Astrocyte (in vitro differentiated cells and primary cell): ENCODE results near the gene VCX3A. TPM values are rescaled to one million over a fixed set of nuclear protein-coding genes. Genes with fewer than 3 reads are reported as not detected.

Experiments used
- DNase-seq: peaks from one replicate; pipeline ENCODE4 v3.0.0-alpha.2; 2010; ENCODE audit warnings: low read depth
- FAIRE-seq: peaks from 2 replicates; lab custom pipeline; 2011; peaks lifted over from hg19 to GRCh38; lab: Jason Lieb, UNC
- H2AFZ ChIP-seq: 2 replicates; pipeline ENCODE4 v1.6.0; 2012; ENCODE audit warnings: low read depth, low read length, inconsistent platforms
- H3K27ac ChIP-seq: 2 replicates; pipeline ENCODE4 v1.5.1; 2011; ENCODE audit warnings: low read depth, low read length, inconsistent platforms
- H3K27me3 ChIP-seq: 2 replicates; pipeline ENCODE4 v1.6.0; 2011; ENCODE audit warnings: low read length, inconsistent platforms; ENCODE audit not compliant: insufficient read depth
- H3K36me3 ChIP-seq: 2 replicates; pipeline ENCODE4 v1.5.1; 2011; ENCODE audit warnings: low read length, inconsistent platforms; ENCODE audit not compliant: insufficient read depth
- H3K4me1 ChIP-seq: 2 replicates; pipeline ENCODE4 v1.5.1; 2011; ENCODE audit warnings: low read length, inconsistent platforms; ENCODE audit not compliant: insufficient read depth
- H3K4me2 ChIP-seq: 2 replicates; pipeline ENCODE4 v1.6.0; 2012; ENCODE audit warnings: low read length, inconsistent platforms
- H3K4me3 ChIP-seq: 2 replicates; pipeline ENCODE4 v1.5.1; 2011; ENCODE audit warnings: low read depth, mild to moderate bottlenecking, low read length, inconsistent platforms; ENCODE audit not compliant: insufficient read depth
- H3K79me2 ChIP-seq: 2 replicates; pipeline ENCODE4 v1.6.0; 2012; ENCODE audit warnings: mild to moderate bottlenecking, low read length, inconsistent platforms; ENCODE audit not compliant: insufficient read depth
- H3K9ac ChIP-seq: 2 replicates; pipeline ENCODE4 v1.6.0; 2012; ENCODE audit warnings: mild to moderate bottlenecking, low read length, inconsistent platforms
- H3K9me3 ChIP-seq: 2 replicates; pipeline ENCODE4 v1.5.1; 2012; ENCODE audit warnings: low read depth, mild to moderate bottlenecking, low read length, inconsistent platforms; ENCODE audit not compliant: insufficient read depth
- H4K20me1 ChIP-seq: 2 replicates; pipeline ENCODE4 v1.6.0; 2012; ENCODE audit warnings: low read length, inconsistent platforms; ENCODE audit not compliant: insufficient read depth
- H3K27ac Mint-ChIP-seq: one replicate; pipeline ENCODE4 v1.8.0; 2021; ENCODE audit warnings: mild to moderate bottlenecking, mixed read lengths; ENCODE audit not compliant: unreplicated experiment
- H3K27me3 Mint-ChIP-seq: one replicate; pipeline ENCODE4 v1.8.0; 2021; ENCODE audit warnings: low read depth, mixed read lengths; ENCODE audit not compliant: unreplicated experiment
- H3K36me3 Mint-ChIP-seq: one replicate; pipeline ENCODE4 v1.8.0; 2021; ENCODE audit warnings: low read depth, mixed read lengths; ENCODE audit not compliant: unreplicated experiment
- H3K4me1 Mint-ChIP-seq: one replicate; pipeline ENCODE4 v1.8.0; 2021; ENCODE audit warnings: low read depth, mixed read lengths; ENCODE audit not compliant: unreplicated experiment
- H3K4me3 Mint-ChIP-seq: one replicate; pipeline ENCODE4 v1.8.0; 2021; ENCODE audit warnings: mild to moderate bottlenecking, moderate library complexity, mixed read lengths; ENCODE audit not compliant: unreplicated experiment
- H3K9me3 Mint-ChIP-seq: one replicate; pipeline ENCODE4 v1.8.0; 2021; ENCODE audit warnings: mild to moderate bottlenecking, mixed read lengths; ENCODE audit not compliant: unreplicated experiment
- EZH2 ChIP-seq: IDR thresholded peaks from 2 replicates; pipeline ENCODE4 v1.6.1; 2012; ENCODE audit warnings: mild to moderate bottlenecking, low read length, inconsistent platforms; ENCODE audit not compliant: insufficient read depth
- total RNA-seq: library from RNA; stranded (reverse); gene quantifications from 2 replicates; pipeline ENCODE4 v1.2.1, GENCODE V29; 2021
- TF ChIP-seq, protein P1 (sequence below): IDR thresholded peaks from 2 replicates; pipeline ENCODE4 v1.5.1; 2011; ENCODE audit warnings: low read depth, mild to moderate bottlenecking, inconsistent platforms, low read length, moderate library complexity; ENCODE audit not compliant: insufficient read depth

Gene VCX3A
- total RNA-seq, 1 donor from 2014 or later: not detected

DNA sequence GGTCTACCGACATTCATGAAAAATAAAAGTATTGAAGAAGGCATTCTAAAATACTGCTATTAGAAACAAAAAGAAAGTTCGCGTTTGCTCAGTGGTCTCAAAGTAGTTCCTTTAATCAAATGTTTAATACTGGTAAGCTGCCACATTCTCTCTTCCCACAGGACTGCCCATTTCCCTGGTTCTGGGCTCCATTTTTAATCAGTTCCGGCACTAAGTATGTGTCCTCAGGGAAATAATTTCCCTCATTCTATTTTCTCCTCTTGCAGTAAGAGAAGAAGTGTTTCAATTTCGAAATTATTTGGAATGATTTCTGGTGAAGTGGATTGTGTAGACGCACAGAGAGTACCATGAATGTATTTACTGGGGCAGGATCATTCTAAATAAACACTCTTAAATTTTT lies 17.5 kb downstream of the VCX3A start:
- peak; percentile 80 for FAIRE-seq

DNA sequence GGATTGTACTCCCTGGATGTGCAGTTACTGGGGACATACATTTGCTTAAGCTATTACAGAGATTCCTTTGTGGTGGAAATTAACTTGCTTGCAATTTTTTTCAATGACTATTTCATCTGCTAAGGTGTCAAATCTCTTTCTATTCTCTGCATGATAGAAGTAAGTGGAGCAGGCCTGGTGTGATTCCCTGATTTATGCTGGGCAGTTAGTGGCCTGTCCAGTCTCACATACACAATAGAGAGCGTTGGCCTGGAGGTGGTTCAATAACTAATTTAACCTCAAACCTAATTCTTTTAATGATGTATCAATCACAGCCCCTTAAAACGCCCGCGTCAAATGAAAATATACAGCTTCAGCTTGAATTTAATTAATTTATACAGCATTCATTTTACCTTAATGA lies 28.5 kb downstream of the VCX3A start:
- FAIRE-seq (peak; percentile 43), DNase-seq (no peak)
- Histone ChIP-seq H3K4me3 (no peak overlapping the region), H3K4me1 (no peaks in the 10 kb centered on the region), H3K27me3 (no peaks in the 10 kb centered on the region), H3K36me3 (no peaks in the 10 kb centered on the region), H3K4me2 (no peak overlapping the region), H4K20me1 (no peaks in the 10 kb centered on the region), H3K9ac (no peak overlapping the region), H3K9me3 (no peaks in the 10 kb centered on the region), H3K79me2 (no peaks in the 10 kb centered on the region), H2AFZ (no peak overlapping the region), H3K27ac (no peak overlapping the region)
- Mint-ChIP-seq H3K27me3 (no peaks in the 10 kb centered on the region), H3K36me3 (no peaks in the 10 kb centered on the region), H3K9me3 (peaks cover 3% of the 10 kb centered on the region), H3K4me3 (no peak overlapping the region), H3K27ac (no peak overlapping the region), H3K4me1 (no peaks in the 10 kb centered on the region)
- no peak for TF ChIP-seq EZH2
- TF ChIP-seq, protein P1, sequence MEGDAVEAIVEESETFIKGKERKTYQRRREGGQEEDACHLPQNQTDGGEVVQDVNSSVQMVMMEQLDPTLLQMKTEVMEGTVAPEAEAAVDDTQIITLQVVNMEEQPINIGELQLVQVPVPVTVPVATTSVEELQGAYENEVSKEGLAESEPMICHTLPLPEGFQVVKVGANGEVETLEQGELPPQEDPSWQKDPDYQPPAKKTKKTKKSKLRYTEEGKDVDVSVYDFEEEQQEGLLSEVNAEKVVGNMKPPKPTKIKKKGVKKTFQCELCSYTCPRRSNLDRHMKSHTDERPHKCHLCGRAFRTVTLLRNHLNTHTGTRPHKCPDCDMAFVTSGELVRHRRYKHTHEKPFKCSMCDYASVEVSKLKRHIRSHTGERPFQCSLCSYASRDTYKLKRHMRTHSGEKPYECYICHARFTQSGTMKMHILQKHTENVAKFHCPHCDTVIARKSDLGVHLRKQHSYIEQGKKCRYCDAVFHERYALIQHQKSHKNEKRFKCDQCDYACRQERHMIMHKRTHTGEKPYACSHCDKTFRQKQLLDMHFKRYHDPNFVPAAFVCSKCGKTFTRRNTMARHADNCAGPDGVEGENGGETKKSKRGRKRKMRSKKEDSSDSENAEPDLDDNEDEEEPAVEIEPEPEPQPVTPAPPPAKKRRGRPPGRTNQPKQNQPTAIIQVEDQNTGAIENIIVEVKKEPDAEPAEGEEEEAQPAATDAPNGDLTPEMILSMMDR: no peak

More for the DNA sequence above, 17.5 kb downstream of the VCX3A start:
- no peaks in the 10 kb centered on the region for H3K27me3 Mint-ChIP-seq
- no peak overlapping the region for H3K4me2 ChIP-seq
- TF ChIP-seq, protein P1: no peak
- no peak for TF ChIP-seq EZH2
- no peaks in the 10 kb centered on the region for H3K36me3 ChIP-seq
- no peaks in the 10 kb centered on the region for H3K27me3 ChIP-seq
- H3K9me3 Mint-ChIP-seq: no peaks in the 10 kb centered on the region
- H3K79me2 ChIP-seq: no peaks in the 10 kb centered on the region
- no peak overlapping the region for H3K9ac ChIP-seq
- no peak overlapping the region for H3K27ac Mint-ChIP-seq
- H2AFZ ChIP-seq: no peak overlapping the region
- no peaks in the 10 kb centered on the region for H3K36me3 Mint-ChIP-seq
- H4K20me1 ChIP-seq: no peaks in the 10 kb centered on the region
- no peaks in the 10 kb centered on the region for H3K9me3 ChIP-seq
- H3K27ac ChIP-seq: no peak overlapping the region
- no peak overlapping the region for H3K4me3 ChIP-seq
- no peak for DNase-seq
- no peak overlapping the region for H3K4me3 Mint-ChIP-seq
- H3K4me1 ChIP-seq: no peaks in the 10 kb centered on the region
- no peaks in the 10 kb centered on the region for H3K4me1 Mint-ChIP-seq

DNA sequence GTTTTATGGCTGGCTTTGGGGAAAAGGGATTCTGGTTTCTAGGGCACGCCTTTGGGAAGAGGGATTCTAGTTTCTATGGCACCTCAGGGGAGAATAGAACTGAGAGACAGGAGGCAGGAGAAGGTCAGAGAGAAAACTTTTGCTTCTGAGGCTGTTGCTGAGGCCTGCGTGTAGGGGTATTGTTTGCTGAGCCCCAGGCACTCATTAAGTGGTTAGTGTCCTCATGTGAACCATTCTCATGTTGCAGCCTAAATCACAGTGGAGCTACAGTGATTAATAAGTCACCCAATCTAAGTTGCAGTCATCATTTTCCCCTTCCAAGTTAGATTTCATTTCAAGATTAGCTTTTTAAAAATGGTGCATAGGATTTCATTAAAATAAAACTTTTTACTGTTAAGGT lies 29.0 kb downstream of the VCX3A start:
- TF ChIP-seq, protein P1: no peak
- TF ChIP-seq EZH2: no peak
- Histone ChIP-seq H3K4me1 (no peaks in the 10 kb centered on the region), H3K79me2 (no peaks in the 10 kb centered on the region), H3K9me3 (no peaks in the 10 kb centered on the region), H3K4me2 (no peak overlapping the region), H3K9ac (no peak overlapping the region), H3K27ac (no peak overlapping the region), H4K20me1 (no peaks in the 10 kb centered on the region), H2AFZ (no peak overlapping the region), H3K27me3 (no peaks in the 10 kb centered on the region), H3K4me3 (no peak overlapping the region), H3K36me3 (no peaks in the 10 kb centered on the region)
- H3K4me1 Mint-ChIP-seq: no peaks in the 10 kb centered on the region
- no peaks in the 10 kb centered on the region for H3K27me3 Mint-ChIP-seq
- no peak for DNase-seq
- no peaks in the 10 kb centered on the region for H3K36me3 Mint-ChIP-seq
- FAIRE-seq: no peak
- no peak overlapping the region for H3K27ac Mint-ChIP-seq
- no peak overlapping the region for H3K4me3 Mint-ChIP-seq
- peaks cover 3% of the 10 kb centered on the region for H3K9me3 Mint-ChIP-seq
